Stimulated activated CD8-positive, alpha-beta memory T cell treated with anti-CD3 and anti-CD28 coated beads, Interleukin-15, amount 100 ng/mL, for 4 hours (primary cell): ENCODE results near the gene SLITRK3.
"Not testable (repeated sequence)": the region's sequence is repeated elsewhere in the genome, so short reads cannot be mapped to it uniquely, and the experiment has no call there.

Experiments used
- DNase-seq, 2 donors: peaks; one replicate each; pipeline ENCODE4 v3.0.0-alpha.2; 2020; ENCODE audit warnings: low read depth in 2 of 2

SLITRK3 gene

GRCh38 chr3:165192610-165193192 lies 3.5 kb downstream of the SLITRK3 start:
- DNase-seq = no peak

GRCh38 chr3:165191491-165191890 lies 4.7 kb downstream of the SLITRK3 start:
- no peak for DNase-seq

- no peak for DNase-seq
These were observed 7.7 kb downstream of the SLITRK3 start for GRCh38 chr3:165188452-165188851.

- no peak for DNase-seq
These were observed 10.4 kb downstream of the SLITRK3 start for GRCh38 chr3:165185707-165186327.

GRCh38 chr3:165181556-165181955 lies 14.6 kb downstream of the SLITRK3 start:
- DNase-seq = no peak

GRCh38 chr3:165170236-165170635 lies 25.9 kb downstream of the SLITRK3 start:
- DNase-seq = no peak

- DNase-seq = no peak
These were observed 26.8 kb downstream of the SLITRK3 start for GRCh38 chr3:165169368-165169767.

- DNase-seq = no peak
These were observed 33.3 kb downstream of the SLITRK3 start for GRCh38 chr3:165162883-165163282.

- DNase-seq = no peak
These were observed 36.3 kb downstream of the SLITRK3 start for GRCh38 chr3:165159760-165160421.

GRCh38 chr3:165158011-165158410 lies 38.2 kb downstream of the SLITRK3 start:
- no peak for DNase-seq

- DNase-seq = no peak
These were observed 39.3 kb downstream of the SLITRK3 start for GRCh38 chr3:165156757-165157420.

GRCh38 chr3:165148876-165149441 lies 47.2 kb downstream of the SLITRK3 start:
- no peak for DNase-seq

- no peak for DNase-seq
These were observed 51.9 kb downstream of the SLITRK3 start for GRCh38 chr3:165144271-165144670.

- not testable (repeated sequence) for DNase-seq
These were observed 56.3 kb downstream of the SLITRK3 start for GRCh38 chr3:165139918-165140317.
